HG03108 (cell line): ENCODE results near the gene GBF1.

ENCODE experiments used
- ATAC-seq: cut with Tn5 transposase; IDR thresholded peaks from one replicate; pipeline ENCODE4 v1.9.1; 2021; ENCODE audit warnings: moderate library complexity; ENCODE audit not compliant: unreplicated experiment

GBF1 gene

DNA sequence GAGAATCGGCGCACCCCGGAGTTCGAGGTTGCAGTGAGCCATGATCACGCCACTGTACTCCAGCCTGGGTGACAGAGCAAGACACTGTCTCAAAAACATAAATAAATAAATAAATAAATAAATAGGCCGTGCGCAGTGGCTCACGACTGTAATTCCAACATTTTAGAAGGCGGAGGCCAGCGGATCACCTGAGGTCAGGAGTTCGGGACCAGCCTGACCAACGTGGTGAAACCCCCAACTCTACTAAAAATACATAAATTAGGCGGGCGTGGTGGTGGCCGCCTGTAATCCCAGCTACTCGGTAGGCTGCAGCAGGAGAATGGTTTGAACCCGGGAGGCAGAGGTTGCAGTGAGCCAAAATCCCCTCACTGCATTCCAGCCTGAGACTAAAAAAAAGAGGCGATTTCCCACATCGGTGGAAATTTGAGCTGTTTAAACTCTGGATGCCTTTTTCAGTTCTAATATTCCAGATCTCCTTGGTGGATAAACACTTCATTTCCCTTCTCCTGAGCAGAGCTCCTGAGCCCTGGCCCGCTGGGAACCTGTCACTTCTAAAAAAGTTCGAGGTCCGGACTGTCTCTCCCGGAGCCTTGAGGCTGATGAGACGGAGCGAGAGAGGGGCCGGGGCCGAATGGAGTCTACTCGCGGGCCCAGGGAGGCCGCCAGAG, 148.2 kb downstream of the GBF1 start:
- no peak for ATAC-seq

DNA sequence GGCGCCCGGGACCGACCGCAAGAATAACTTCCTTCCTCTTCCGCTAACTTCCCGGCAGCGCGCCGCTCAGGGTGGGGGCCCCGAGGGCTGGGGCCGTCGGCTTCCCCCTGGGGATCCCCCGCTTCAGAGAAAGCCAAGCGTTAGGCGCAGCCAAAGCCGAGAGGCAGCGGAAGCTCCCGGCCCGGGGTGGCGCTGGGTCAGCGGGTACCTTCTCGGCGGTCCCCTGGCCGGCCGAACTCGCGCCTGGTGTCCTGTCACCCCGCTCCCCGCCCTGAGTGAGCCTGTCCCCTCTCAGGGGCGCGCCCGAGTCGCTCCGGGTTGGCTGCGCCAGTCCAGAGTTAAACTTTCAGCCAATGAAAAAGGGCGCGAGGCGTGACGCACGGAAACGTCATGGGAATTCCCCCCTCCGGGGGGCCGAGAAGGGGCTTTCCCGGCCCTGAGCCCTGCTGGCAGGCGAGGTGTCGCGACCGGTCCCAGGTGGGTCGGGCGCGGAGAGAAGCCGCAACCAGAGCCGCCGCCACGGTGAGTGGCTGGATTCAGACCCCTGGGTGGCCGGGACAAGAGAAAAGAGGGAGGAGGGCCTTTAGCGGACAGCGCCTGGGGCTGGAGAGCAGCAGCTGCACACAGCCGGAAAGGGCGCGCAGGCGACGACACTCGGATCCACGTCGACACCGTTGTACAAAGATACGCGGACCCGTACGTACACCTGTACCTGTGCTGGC, 148.9 kb downstream of the GBF1 start:
- ATAC-seq: peak; percentile 77

GRCh38 chr10:102394801-102395399, 149.6 kb downstream of the GBF1 start:
- no peak for ATAC-seq

GRCh38 chr10:102395400-102396316, 150.3 kb downstream of the GBF1 start, which contains the start of gene NFKB2:
Gene NFKB2 (plus strand): TSS chr10:102395705. CDS start chr10:102395960, 255 bp downstream.
- peak; percentile 19 for ATAC-seq

DNA sequence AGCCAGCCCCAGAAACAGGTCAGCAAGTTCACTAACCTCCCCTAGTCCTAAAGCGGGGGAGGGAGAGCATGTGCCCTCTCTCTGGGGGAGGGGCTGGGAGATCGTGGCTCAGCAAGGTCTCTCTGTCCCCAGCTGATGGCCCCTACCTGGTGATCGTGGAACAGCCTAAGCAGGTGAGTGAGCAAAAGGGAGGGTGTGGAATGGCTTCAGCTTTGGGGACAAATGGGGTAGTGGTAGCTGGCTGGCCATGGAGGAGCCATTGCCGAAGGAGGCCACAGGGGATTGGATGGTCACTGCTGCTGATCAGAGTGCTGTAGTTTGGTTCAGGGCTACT, 151.0 kb downstream of the GBF1 start:
- ATAC-seq: no peak

GRCh38 chr10:102396730-102397151, 151.4 kb downstream of the GBF1 start:
- ATAC-seq: no peak

DNA sequence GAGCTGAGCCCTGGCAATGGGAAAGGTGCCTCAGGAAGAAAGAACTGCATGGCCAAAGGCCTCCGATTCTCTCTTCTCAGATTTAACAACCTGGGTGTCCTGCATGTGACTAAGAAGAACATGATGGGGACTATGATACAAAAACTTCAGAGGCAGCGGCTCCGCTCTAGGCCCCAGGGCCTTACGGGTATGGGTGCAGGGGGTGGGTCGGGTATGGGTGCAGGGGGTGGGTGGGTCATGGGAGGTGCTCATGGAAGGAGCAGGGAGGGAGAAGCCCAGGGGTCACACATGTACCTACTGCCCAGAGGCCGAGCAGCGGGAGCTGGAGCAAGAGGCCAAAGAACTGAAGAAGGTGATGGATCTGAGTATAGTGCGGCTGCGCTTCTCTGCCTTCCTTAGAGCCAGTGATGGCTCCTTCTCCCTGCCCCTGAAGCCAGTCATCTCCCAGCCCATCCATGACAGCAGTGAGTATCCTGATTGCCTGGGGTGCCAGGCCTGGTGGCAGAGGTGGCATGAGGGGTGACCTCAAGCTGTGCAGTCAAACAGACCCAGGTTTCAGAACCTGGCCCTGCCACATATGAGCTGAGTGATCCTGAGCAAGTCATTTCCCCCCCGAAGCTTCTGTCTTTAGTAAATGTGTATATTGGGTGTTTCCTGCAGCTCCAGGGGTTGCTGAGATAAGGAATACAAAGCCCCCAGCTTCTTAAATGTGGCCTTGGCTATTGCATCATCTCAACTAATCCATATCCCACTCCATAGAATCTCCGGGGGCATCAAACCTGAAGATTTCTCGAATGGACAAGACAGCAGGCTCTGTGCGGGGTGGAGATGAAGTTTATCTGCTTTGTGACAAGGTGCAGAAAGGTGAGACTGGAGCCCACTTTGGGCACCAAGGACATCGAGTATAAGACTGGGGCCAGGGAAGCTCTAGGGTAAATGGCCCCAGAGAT, 152.2 kb downstream of the GBF1 start:
- no peak for ATAC-seq

- ATAC-seq: no peak
Observed at GRCh38 chr10:102398172-102399020, 153.1 kb downstream of the GBF1 start.

GRCh38 chr10:102399217-102400021, 154.1 kb downstream of the GBF1 start:
- ATAC-seq: peak; percentile 38

DNA sequence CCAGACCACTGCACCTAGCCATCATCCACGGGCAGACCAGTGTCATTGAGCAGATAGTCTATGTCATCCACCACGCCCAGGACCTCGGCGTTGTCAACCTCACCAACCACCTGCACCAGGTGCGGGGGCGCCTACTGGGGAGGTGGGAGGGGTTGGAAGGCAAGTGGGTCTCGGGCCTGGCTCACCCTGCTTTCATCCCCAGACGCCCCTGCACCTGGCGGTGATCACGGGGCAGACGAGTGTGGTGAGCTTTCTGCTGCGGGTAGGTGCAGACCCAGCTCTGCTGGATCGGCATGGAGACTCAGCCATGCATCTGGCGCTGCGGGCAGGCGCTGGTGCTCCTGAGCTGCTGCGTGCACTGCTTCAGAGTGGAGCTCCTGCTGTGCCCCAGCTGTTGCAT, 154.7 kb downstream of the GBF1 start:
- ATAC-seq: no peak

GRCh38 chr10:102400598-102401341, 155.4 kb downstream of the GBF1 start:
- no peak for ATAC-seq

DNA sequence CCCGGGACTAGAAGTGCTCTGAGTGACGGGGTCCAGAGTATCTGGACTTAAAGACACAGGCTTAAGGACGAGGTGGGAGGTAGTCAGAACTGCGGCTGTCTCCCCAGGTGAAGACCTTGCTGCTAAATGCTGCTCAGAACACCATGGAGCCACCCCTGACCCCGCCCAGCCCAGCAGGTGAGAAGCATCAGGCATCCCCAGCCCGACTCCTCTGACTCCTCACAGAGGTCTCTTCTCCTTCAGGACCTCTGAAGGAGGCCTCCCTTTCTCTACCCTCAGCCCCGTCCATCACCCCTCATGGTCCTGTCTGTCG, 156.0 kb downstream of the GBF1 start:
- no peak for ATAC-seq

DNA sequence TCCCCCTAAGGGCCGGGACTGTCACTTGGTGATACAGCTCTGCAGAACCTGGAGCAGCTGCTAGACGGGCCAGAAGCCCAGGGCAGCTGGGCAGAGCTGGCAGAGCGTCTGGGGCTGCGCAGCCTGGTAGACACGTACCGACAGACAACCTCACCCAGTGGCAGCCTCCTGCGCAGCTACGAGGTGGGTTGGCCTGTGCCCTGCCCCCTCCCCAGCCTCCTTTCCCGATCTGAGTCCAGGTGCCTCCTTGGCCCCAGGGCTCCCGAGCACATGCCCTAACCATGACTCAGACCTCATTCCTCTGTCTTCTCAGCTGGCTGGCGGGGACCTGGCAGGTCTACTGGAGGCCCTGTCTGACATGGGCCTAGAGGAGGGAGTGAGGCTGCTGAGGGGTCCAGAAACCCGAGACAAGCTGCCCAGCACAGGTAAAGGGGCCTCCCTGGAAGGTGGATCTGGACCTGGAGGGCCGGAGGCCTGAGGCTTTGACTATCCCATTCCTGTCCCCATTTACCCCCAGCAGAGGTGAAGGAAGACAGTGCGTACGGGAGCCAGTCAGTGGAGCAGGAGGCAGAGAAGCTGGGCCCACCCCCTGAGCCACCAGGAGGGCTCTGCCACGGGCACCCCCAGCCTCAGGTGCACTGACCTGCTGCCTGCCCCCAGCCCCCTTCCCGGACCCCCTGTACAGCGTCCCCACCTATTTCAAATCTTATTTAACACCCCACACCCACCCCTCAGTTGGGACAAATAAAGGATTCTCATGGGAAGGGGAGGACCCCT, 156.6 kb downstream of the GBF1 start:
- ATAC-seq: no peak

DNA sequence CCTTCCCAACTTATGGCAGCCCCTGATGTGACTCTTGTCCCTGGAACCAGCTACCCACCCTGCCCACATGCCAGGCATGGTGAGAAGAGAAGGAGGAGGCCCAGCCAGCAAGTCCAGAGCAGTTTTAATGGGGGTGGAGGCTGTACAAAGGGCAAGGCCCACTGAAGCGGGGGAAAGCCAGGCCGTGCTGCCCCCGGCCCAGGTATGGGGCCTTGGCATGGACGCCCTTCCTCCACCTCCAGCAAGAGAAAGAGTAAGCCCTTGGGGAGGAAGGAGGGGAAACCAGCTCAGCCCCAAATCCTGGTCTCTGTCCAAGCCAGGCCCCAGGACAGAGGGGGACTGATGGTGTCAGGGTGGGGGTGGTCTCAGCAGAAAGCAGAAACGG, 157.2 kb downstream of the GBF1 start:
- ATAC-seq: no peak

DNA sequence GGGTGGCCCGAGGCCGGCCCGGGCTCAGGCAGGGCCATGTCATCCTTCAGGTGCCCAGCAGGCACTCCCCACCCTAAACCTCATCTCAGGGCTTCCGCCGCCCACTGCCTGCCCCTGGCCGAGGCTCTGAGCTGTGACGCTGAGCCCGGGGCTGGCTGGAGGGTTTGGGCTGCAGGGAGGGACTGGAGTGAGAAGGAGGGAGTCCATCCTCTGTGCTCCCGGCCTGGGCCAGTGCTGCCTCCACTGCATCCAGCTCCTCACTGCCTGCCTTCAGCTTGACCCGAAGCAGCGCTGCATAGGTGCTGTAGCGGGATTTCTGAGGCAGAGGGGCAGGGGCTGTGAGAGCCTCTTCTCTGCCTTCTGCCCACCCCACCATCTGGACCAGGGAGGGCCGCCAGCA, 157.8 kb downstream of the GBF1 start:
- ATAC-seq: no peak

- no peak for ATAC-seq
Observed at GRCh38 chr10:102404361-102405107, 159.2 kb downstream of the GBF1 start.
